Smooth muscle cell (in vitro differentiated cells): Measurements from ENCODE around the gene C1orf159. TPM values are rescaled to one million over a fixed set of nuclear protein-coding genes. Genes with fewer than 3 reads are reported as not detected.
A peak's percentile ranks its signal among the peaks of the same experiment; 100 is the strongest.

Source experiments
- DNase-seq: peaks from one replicate; lab custom pipeline; 2025; ENCODE audit not compliant: unreplicated experiment; lab: John Stamatoyannopoulos, UW
- H2AFZ ChIP-seq: fragments of 200-600 bp; sonication (generic); 2 replicates; pipeline ENCODE4 v1.6.0; 2016; ENCODE audit warnings: antibody characterized with exemption, low read depth, mild to moderate bottlenecking
- H3F3A ChIP-seq: fragments of 200-600 bp; sonication (generic); 2 replicates; pipeline ENCODE4 v1.6.0; 2017; ENCODE audit warnings: antibody characterized with exemption, low read depth
- H3K27ac ChIP-seq: fragments of 200-600 bp; sonication (generic); 2 replicates; pipeline ENCODE4 v1.5.1; 2016; ENCODE audit warnings: low read depth, mild to moderate bottlenecking
- H3K27me3 ChIP-seq: fragments of 200-600 bp; sonication (generic); 2 replicates; pipeline ENCODE4 v1.6.1; 2016; ENCODE audit warnings: low read depth, mild to moderate bottlenecking
- H3K36me3 ChIP-seq: fragments of 200-600 bp; sonication (generic); 2 replicates; pipeline ENCODE4 v1.5.1; 2016; ENCODE audit warnings: low read depth
- H3K4me1 ChIP-seq: fragments of 200-600 bp; sonication (generic); 2 replicates; pipeline ENCODE4 v1.5.1; 2016; ENCODE audit warnings: low read depth
- H3K4me2 ChIP-seq: fragments of 200-600 bp; sonication (generic); 2 replicates; pipeline ENCODE4 v1.6.0; 2016; ENCODE audit warnings: mild to moderate bottlenecking
- H3K4me3 ChIP-seq: fragments of 200-600 bp; sonication (generic); 2 replicates; pipeline ENCODE4 v1.5.1; 2016; ENCODE audit warnings: mild to moderate bottlenecking
- H3K79me2 ChIP-seq: fragments of 200-600 bp; sonication (generic); 2 replicates; pipeline ENCODE4 v1.6.0; 2016; ENCODE audit warnings: low read depth, mild to moderate bottlenecking
- H3K9ac ChIP-seq: fragments of 200-600 bp; sonication (generic); 2 replicates; pipeline ENCODE4 v1.6.0; 2016; ENCODE audit warnings: low read depth
- H3K9me3 ChIP-seq: fragments of 200-600 bp; sonication (generic); replicated peaks from 2 replicates; pipeline ENCODE4 v1.5.1; 2016; ENCODE audit warnings: low read depth
- H4K20me1 ChIP-seq: fragments of 200-600 bp; sonication (generic); 2 replicates; pipeline ENCODE4 v1.6.0; 2016; ENCODE audit warnings: low read depth
- CTCF ChIP-seq: fragments of 200-600 bp; sonication (generic); IDR thresholded peaks from 2 replicates; pipeline ENCODE4 v1.5.1; 2017; ENCODE audit warnings: borderline replicate concordance, mild to moderate bottlenecking, antibody characterized with exemption; ENCODE audit not compliant: insufficient read depth, poor library complexity, severe bottlenecking
- WGBS: methylation state at CpG from one replicate; pipeline ENCODE4 v1.1.7; 2016; ENCODE audit warnings: low lambda C conversion rate; 5-methylcytosine and 5-hydroxymethylcytosine counted together
- polyA plus RNA-seq: library from polyadenylated mRNA; unstranded; fragments of >200 nt; fragmentation: Nextera tagmentation; extraction: Ambion mirVana; gene quantifications from 2 replicates; pipeline ENCODE4 v1.2.1, GENCODE V29; 2016
- total RNA-seq: library from RNA; depleted of rRNA; stranded (reverse); fragments of >200 nt; gene quantifications from 2 replicates; pipeline ENCODE4 v1.2.3, GENCODE V29; 2014

C1orf159 gene
- total and polyA plus RNA-seq, 2 experiments from 2014 or later = 20.2 to 24.5 TPM

DNA sequence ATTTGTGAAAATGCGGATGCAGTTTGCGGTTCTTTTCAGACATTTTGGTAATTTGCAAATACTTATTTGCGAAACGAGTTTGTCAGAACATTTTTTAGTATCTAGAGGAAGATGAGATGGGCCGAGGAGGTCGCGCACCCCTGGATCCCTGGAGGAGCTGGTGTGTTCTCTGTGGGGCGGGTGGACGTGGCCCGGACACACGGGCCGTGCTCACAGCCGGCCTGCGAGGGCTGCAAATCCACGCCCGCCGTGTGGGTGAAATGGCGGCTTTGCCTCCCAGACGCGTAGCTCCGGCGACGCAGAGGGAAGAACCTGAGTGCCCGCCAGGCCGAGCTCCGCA, 48.4 kb upstream of the C1orf159 start:
- H3K4me2 ChIP-seq = no peak overlapping the region
- WGBS = 63% methylated on average over 26 of the region's 26 CpGs
- H3K4me3 ChIP-seq = peak overlapping the region; percentile 38
- H2AFZ ChIP-seq = no peak overlapping the region
- TF ChIP-seq CTCF = no peak
- peaks cover 10% of the 10 kb centered on the region for H3K27me3 ChIP-seq
- no peaks in the 10 kb centered on the region for H3K79me2 ChIP-seq
- DNase-seq = no peak
- peaks cover 12% of the 10 kb centered on the region for H3K4me1 ChIP-seq
- no peaks in the 10 kb centered on the region for H3K36me3 ChIP-seq
- no peaks in the 10 kb centered on the region for H4K20me1 ChIP-seq
- H3K9ac ChIP-seq = no peak overlapping the region
- H3K9me3 ChIP-seq = no peaks in the 10 kb centered on the region
- H3K27ac ChIP-seq = no peak overlapping the region
- H3F3A ChIP-seq = no peaks in the 10 kb centered on the region

GRCh38 chr1:1163538-1164070, 47.7 kb upstream of the C1orf159 start:
- 91% methylated on average over 33 of the region's 33 CpGs for WGBS
- peaks cover 15% of the 10 kb centered on the region for H3K4me1 ChIP-seq
- TF ChIP-seq CTCF = no peak
- H2AFZ ChIP-seq = no peak overlapping the region
- H3K9ac ChIP-seq = no peak overlapping the region
- peaks cover 10% of the 10 kb centered on the region for H3K27me3 ChIP-seq
- no peaks in the 10 kb centered on the region for H3F3A ChIP-seq
- H4K20me1 ChIP-seq = no peaks in the 10 kb centered on the region
- H3K4me2 ChIP-seq = no peak overlapping the region
- no peaks in the 10 kb centered on the region for H3K9me3 ChIP-seq
- H3K27ac ChIP-seq = no peak overlapping the region
- H3K4me3 ChIP-seq = peak overlapping the region; percentile 38
- no peak for DNase-seq
- H3K36me3 ChIP-seq = no peaks in the 10 kb centered on the region
- no peaks in the 10 kb centered on the region for H3K79me2 ChIP-seq

DNA sequence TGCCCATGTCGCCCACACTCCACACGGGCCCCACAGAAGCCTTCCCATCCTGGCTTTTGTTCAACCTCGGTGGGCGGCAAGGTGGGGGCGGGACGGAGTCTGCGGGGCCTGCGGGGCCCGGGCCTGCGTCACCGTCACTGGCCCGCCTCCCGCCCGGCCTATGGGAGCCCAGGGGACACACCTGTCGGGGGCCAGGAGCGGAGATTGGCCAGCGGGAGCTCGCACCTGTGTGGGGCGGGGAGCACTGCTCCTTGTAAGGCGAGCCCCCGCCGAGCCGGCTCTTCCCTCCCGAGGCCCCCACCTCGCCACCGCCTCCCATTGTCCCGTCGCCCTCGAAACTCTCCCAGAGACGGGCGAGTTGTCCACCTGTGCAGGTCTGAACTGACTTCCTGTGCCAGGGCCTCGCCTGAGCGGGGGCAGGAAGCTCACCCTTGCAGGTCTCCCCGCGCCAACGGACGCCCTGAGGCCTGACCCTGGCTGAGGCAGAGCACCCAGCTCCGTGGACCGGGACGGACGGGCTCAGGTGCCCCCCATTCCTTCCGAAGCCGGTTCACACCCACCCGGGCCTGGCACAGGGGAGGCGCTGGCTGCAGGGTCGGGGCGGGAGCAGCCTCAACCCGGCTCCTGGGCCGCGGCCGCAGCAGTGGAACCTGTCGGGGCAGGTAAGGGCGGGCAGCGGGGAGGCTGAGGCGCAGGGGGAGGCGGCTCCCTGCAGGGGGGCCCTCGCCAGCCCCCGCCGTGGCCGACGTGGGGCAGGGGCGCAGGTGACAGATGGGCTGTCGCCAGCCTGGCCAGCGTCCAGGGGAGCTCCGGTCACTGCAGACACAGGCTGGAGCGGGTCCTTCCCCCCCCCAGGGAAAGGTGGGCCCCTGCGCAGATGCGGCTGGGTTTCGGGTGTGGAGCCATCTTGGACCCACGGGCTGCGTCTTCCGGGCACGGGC, 47.0 kb upstream of the C1orf159 start:
- peak overlapping the region; percentile 38 for H3K4me3 ChIP-seq
- H4K20me1 ChIP-seq = no peaks in the 10 kb centered on the region
- no peak for TF ChIP-seq CTCF
- H3K4me2 ChIP-seq = no peak overlapping the region
- H3K9ac ChIP-seq = no peak overlapping the region
- H3K27ac ChIP-seq = no peak overlapping the region
- H3K79me2 ChIP-seq = no peaks in the 10 kb centered on the region
- peaks cover 22% of the 10 kb centered on the region for H3K4me1 ChIP-seq
- no peak for DNase-seq
- H3K36me3 ChIP-seq = no peaks in the 10 kb centered on the region
- H3K27me3 ChIP-seq = peaks cover 10% of the 10 kb centered on the region
- no peak overlapping the region for H2AFZ ChIP-seq
- 73% methylated on average over 43 of the region's 73 CpGs for WGBS
- H3K9me3 ChIP-seq = no peaks in the 10 kb centered on the region
- H3F3A ChIP-seq = peaks cover 3% of the 10 kb centered on the region
